Measurements from ENCODE around the gene LTB4R2.

DNA sequence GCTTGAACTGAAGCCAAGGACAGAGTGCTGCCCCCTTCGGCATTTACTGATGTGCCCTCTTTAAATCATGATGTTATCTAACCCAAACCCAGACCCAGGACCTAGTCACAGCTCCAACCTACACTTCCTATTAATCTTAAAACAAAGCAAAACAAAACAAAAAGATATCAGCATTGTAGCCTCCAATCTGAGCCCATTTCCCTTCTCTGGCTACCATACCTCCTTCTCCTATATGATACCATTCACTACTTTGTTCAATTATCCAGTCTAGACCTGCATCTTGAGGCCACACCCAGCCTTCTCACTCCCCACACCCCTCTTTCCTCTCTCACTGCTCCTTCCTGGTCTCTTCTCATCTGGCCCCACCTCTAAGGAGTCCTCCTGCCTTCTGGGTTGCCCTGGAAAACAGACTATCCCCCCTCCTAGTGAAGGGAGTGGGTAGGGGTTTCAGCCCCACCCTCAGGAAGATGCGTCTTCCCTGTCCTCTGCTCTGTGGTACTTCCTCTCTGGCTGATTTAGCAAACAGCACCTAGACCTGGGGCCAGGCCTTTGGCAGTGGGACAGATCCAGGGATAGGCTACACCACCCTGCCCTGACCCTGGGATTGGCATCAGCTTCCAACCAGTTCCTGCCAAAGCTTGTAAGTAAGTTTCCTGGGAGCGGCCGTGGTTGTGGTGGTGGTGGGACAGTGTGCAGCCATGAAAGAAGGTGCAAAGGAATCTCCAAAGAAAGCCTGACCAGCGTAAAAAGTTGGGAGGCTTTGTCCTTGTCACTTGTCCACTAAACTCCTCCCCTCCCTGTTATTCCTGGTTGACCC lies 4.6 kb downstream of the LTB4R2 start:
- TF ChIP-seq, protein P1, sequence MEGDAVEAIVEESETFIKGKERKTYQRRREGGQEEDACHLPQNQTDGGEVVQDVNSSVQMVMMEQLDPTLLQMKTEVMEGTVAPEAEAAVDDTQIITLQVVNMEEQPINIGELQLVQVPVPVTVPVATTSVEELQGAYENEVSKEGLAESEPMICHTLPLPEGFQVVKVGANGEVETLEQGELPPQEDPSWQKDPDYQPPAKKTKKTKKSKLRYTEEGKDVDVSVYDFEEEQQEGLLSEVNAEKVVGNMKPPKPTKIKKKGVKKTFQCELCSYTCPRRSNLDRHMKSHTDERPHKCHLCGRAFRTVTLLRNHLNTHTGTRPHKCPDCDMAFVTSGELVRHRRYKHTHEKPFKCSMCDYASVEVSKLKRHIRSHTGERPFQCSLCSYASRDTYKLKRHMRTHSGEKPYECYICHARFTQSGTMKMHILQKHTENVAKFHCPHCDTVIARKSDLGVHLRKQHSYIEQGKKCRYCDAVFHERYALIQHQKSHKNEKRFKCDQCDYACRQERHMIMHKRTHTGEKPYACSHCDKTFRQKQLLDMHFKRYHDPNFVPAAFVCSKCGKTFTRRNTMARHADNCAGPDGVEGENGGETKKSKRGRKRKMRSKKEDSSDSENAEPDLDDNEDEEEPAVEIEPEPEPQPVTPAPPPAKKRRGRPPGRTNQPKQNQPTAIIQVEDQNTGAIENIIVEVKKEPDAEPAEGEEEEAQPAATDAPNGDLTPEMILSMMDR (conservative IDR thresholded peaks at IDR 0.05; ENCODE audit: low read length): no peak
- no peak for TF ChIP-seq EZH2phosphoT487 (IDR thresholded peaks at IDR 0.05; ENCODE audit: borderline replicate concordance, low read depth, low read length)

Measured in OCI-LY7 (cell line).